ENCODE data around the gene NPDC1.

NPDC1 gene

DNA sequence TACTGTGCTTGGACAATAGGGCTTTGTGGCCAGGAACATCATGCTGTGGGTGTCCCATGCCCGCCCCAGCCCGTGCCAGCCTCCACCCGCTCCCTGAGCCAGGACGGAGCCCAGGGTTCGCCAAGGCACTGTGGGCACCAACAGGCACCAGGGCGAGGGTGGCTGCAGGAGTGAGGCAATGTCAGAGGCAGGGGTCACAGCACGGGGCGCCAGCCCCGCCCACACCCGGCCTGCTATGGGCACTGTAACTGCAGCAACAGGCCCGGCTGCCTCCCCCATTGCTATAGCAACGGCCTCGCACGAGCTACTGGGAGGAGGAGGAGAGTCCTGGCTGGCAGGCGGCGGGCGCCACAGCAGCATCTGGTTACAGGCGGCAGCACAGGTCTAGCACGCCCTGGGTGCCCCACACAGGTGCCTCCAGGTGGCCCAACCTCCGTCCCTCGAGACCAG is 20.4 kb downstream of the NPDC1 start:
- no peak for DNase-seq (ENCODE audit: low read depth)

DNA sequence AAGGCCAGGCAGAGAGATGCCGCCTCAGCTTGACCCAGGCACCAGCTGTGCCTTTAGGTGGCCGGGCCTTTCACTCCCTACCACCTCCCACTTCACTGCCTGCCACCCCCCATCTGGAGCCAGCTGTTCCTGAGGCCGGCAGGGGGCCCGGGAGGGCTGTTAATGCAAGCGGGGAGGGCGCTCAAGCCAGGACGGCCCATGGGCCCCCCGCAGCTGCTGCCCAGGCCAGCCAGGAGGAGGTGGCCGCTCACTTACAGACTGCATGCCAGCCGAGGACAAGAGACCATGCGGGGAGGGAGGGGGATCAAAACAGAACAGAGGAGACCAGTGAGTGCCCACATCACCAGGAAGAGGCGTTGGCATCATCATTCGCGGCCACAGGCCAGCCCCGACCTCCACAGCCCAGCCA is 22.4 kb downstream of the NPDC1 start:
- DNase-seq (ENCODE audit: low read depth): no peak

DNA sequence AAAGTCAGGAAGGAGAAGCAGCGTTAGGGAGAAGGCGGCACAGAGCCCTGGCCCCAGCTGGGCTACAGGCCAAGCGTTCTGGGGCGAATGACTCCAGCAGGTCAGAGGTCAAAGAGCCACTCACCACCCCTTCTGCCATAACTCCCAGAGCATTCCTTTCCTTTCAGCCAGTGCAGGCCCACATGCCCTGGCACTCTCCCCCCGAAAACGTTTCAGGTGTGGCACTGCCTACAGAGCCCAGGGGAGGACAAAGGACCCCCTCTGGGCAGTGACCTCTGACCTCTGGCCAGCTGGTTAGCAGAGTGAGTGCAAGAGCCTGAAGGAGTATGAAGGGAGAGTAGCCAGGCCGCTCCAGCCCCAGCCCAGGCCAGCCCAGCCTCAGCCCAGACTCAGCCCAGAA is 22.8 kb downstream of the NPDC1 start:
- DNase-seq (ENCODE audit: low read depth): no peak

DNA sequence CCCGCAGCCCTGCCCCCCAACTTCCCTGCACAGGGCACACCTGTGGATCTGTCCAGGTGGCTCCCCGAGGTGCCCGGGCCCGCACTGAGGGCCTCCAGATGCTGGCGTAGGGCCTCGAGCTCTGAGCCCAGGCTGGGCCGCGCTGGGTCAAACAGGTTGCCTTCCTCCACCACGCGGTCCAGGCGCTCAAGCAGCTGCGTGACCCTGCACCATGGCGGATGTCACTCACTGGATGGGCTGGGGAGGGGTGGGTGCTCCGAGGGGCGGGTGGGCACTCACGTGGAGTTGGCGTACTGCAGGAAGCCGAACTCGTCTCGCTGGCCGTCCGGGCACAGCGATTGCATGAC is 23.3 kb downstream of the NPDC1 start:
- DNase-seq (ENCODE audit: low read depth): no peak

DNA sequence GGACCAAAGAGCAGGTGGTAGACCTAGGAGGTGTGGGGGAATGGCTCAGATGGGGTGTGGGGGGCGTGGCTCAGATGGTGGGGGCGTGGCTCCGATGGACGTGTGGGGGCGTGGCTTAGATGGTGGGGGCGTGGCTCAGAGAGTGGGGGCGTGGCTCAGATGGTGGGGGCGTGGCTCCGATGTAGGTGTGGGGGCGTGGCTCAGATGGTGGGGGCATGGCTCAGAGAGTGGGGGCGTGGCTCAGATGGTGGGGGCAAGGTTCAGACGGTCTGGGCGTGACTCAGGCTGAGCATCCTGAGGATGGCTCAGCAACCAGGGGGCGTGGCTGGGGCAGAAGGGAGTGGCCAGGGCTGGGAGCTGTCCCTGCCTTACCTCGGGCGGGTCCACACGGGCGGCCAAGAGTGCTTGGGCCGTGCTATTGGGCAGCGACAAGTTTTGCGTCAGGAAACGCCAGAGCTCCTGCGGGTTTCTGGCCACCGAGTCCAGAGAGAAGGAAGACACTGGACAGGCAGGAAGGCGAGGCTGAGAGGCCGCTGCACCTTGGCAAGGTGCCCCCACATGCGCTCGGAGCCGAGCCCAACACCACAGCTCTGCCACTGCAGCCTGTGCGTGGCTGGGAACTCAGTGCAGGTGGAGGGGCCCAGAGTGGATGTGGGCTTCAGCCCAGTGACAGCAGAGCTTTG is 23.9 kb downstream of the NPDC1 start:
- DNase-seq (ENCODE audit: low read depth): no peak

DNA sequence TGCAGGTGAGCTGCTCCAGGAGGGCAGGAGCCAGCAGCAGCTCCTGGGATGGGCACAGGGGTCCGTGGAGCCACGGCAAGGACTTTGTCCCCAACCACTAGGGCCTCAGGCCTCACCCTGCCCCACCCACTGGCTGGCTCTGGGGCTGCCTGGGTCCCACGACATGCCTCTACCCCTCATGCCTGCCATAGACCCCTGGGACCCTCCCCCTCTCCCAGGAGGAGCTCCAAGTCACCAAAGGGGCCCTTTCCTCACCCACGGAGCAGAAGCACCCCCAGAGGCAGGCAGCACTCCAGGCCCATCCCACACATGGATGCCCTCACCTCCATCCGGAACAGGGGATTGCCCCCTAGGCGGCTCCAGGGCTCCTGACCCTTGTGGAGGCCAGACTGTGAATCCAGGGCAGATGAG is 24.4 kb downstream of the NPDC1 start:
- DNase-seq (ENCODE audit: low read depth): no peak

DNA sequence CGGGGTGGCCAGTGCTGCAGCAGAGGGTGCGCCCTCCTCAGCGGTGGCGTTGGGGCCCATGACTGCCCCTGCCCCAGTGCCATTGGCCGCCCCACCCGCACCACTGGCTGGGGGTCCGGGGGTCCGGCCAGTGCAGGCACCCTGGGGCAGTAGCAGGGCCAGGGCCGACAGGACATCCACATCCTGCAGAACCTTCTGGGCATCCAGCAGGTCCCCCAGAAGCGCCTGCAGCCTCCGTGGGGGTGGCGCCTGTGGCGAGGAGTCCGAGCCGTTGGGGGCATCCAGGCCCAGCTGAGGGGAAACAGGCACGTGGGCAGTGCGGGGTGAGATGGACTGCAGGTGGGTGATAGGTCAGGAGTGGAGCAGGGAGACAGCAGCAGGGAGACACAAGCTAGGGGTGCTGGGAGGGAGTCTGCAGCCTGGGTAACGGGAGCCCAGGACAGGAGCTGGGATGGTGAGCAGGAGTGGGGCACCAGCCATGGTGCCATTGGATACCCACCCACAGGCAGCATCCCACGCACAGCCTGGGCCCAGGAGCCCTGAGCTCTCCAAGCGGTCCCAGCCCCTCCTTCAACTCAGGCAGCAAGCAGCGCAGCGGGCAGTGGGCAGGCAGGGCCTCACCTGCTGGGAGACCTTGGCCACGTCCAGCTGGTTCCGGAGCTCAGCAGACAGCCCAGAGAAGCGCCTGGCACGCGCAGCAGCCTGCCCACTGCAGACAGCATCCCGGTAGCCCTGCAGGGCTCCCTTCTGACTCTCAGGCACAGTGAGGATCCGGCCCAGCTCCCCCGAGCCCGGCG is 25.0 kb downstream of the NPDC1 start:
- no peak for DNase-seq (ENCODE audit: low read depth)

DNA sequence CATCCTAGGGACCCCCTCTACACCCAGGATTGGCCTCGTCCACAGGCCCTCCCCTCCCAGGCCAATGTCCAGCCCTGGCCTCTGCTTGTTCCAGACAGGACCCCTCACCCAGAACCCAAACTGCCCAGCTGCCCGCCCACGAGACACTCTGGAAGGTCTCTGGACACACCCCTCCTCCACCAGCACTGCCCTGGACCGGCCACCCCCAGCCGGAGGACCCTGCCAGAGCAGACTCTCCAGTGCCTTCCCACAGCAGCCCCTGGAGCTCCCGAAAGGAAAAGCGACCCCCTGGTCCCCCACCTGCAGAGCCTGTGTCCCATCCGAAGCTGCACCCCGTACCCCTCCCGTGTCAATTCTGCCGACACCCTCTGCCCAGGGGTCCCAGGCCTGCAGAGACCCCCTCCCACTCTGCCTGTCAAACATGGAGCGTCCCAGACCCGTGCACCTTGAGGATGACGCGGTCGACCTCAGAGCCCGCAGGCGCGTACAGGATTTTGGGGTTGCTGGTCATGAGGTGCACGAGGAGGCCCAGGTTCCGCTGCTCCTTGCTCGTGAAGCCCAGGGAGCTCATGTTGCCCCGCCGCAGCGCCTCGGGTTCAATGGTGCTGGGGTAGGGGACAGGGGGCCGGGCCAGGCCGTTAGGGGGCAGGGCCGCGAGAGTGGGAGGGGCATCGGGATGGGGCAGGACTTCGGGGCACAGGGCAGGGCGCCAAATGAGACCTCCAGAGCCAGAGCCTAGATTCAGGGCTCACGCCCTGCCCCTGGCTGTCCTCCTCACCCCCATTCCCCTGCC is 25.9 kb downstream of the NPDC1 start:
- DNase-seq (ENCODE audit: low read depth): no peak

DNA sequence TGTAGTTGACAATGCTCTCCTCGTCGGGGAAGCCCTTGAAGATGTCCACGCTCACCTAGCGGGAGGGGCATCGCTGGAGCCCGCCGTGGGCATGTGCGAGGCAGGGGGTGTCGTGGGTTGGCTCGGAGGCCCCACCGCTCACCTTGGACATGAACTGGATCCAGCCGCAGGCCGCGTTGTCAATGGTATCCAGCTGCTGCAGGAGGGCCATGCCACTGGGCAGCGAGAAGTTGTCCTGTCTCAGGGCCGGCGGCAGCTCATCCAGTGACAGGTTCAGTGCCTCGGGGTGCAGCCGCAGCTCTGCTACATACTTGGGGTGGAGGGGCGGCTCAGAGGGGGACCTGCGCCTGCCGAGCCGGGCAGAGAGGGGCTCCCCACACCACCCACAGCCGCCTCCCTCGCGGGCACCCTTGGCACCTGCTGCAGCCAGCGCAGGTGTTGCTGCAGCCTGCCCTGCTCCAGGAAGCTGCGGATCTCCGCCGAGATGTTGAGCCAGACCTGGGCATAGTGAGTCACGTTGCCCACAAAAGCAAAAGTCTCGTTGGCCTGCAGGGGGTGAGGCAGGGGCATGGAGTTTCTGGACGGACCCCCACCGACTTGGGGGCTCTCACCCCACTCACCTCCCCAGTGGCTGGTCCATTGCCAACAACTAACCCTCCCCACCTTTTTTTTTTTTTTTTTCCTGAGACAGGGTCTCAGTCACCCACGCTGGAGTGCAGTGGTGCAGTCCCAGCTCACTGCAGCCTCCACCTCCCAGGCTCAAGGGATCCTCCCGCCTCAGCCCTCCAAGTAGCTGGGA is 27.0 kb downstream of the NPDC1 start:
- DNase-seq (ENCODE audit: low read depth): no peak

DNA sequence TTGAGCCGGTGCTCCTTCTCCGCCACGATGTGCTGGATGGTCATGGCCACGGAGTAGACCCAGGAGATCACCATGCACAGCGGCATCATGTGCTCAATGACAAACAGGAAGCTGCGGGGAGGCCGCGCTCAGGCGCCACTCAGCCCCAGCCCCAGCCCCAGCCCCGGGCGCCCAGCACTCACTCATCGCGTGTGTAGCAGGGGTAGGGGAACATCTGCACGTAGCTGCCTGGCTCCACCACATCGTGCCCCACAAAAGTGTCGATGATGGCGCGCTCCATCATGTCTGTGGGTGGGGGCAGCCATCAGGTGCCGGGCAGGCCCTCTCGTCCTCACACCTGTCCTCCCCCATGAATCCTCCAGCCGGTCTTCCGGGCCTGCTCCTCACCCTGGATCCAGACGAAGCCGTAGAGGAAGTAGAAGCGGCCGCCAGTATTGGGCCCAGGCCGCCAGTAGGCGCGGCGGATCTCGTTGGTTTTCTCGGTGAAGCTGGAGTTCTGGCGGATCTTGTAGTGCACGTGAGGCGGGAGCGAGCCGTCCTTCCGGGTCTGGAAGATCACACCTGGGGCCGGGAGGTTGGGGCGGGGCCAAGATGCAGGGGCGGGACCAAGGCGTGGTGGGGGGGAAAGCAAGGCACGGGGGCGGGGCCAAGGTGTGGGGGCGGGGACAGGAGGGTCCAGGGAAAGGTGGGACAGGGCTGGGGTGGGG is 28.0 kb downstream of the NPDC1 start:
- DNase-seq (ENCODE audit: low read depth): no peak

DNA sequence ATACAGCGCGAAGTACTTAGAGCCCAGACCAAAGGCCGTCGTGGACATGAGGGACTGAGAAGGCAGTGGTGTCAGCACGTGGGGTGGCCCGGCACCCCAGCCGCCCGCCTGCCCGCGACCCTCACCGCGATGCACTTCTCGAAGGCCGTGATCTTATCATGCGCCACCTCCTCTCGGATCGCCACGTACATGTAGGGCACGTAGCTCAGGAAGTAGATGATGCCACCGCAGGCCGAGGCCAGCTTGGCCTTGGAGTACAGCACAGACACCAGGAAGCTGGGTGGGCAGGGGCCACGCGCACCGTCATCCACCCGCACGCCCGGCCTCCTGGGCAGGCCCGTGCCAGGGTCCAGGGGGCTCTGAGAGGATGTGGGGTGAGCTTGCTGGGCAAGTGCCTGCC is 28.9 kb downstream of the NPDC1 start:
- DNase-seq (ENCODE audit: low read depth): no peak

DNA sequence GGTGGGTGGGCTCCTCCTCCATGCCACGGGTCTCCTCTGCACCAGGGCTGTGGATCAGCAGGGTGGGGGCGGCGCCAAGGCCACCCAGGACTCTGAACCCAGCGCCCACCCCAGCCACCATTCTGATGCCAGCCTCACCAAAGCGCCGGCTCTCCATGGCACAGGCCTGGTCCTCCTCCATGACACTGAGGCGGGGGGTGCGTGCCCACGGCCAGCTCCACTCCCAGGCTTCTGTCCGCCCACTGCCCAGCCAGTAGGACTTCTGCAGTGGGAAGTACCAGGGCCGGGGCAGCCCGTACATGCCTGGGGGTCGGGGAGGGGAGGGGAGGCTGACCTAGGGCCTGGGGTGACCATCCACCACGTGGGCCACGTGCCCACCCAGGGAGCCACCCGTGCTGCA is 29.5 kb downstream of the NPDC1 start:
- no peak for DNase-seq (ENCODE audit: low read depth)

DNA sequence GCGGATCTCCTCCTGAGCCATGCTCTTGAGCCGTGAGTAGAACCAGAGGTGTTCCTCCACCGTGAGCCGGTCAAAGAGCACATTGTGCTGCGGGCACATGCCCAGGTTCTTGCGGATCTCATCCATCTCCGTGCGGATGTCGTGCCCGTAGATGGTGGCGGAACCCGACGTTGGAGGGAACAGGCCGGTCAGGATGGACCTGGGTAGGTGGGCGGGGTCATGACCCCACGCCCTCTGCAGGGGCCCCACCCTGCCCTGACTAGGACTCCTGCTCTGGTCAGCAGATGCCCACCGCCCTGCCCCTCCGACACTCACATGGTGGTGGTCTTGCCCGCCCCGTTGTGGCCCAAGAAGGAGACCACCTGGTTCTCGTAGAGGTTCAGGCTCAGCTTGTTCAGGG is 30.0 kb downstream of the NPDC1 start:
- DNase-seq (ENCODE audit: low read depth): no peak

DNA sequence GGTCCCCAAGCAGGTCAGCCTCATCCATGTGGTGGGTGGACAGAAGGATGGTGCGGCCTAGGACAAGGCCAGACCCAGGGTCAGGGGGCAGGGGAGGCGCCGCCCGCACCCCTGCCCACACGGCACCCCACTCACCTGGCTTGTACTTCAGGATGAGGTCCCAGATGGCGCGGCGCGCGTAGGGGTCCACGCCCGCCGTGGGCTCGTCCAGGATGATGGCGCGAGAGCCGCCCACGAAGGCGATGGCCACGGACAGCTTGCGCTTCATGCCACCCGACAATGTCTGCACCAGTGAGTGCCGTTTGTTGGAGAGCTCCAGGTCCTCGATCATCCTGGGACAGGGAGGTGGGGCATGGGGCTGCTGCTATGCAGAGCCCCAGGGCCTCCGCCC is 30.4 kb downstream of the NPDC1 start:
- DNase-seq (ENCODE audit: low read depth): no peak

DNA sequence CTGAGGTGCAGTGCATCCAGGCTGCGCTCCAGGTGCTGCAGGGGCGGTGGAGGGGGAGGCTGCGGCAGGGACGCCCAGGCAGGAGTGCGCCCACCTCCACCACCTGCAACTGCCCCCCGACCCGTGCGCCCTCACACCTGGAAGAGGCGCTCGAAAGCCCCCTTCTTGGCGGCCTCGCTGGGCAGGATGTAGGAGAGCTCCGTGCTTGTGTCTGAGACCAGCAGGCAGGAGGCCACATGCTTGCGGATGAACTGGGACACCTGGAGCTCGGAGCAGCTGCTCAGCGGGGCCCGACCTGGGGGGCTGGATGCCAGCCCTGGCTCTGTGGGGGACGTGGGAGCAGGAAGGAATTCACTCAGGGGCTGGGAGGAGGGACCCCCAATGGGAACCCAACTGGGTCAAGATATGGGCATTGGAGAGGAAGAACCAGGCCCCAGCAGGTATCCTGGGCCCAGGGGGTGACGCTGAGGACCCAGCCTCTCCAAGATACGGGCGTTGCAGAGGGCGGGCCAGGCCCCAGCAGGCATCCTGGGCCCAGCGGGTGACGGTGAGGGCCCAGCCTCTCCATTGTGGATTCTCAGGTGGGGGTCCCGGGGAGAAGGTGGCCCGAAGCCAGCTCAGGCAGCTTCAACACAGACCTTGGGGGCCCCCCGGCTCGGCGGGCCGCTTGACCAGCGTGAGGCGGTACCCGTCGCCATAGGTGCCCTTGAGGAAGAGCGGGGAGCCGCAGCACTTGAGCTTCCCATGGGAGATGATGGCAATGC is 31.0 kb downstream of the NPDC1 start:
- no peak for DNase-seq (ENCODE audit: low read depth)

DNA sequence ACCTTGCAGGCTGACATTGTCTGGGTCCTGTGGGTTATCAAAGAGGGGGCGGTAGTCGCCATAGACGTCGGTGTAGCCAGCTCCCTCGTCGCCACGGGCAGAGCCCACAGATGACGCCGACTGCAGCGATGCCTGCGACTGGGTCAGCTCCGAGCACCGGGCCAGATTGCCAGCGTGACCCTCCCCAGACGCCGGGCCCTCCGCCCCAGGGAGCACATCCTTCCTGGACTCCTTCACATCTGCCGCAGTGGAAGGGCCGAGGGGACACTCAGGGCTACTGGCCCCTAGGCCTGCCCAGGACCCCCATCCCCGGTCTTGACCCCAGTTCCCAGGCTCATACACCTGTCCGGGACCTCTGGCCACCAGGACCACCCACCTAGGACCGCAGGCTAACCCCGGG is 31.8 kb downstream of the NPDC1 start:
- DNase-seq (ENCODE audit: low read depth): no peak

DNA sequence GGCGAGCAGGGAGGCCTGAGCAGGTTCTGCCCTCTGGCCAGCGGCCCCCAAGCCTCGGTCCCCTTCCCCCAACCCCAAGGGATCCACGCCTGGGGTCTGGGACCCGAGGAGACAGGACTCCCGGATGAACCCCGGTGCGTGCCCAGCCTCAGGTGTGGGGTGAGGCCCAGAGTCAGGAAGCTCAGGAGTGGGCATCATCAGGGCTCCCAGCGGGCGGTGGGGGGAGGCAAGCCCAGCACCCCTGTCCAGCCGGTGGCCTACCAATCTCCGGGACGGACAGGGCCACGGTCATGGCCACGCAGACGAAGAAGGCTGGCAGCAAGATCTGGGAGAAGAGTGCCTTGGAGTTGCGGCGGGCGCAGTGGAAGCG is 32.4 kb downstream of the NPDC1 start:
- no peak for DNase-seq (ENCODE audit: low read depth)

DNA sequence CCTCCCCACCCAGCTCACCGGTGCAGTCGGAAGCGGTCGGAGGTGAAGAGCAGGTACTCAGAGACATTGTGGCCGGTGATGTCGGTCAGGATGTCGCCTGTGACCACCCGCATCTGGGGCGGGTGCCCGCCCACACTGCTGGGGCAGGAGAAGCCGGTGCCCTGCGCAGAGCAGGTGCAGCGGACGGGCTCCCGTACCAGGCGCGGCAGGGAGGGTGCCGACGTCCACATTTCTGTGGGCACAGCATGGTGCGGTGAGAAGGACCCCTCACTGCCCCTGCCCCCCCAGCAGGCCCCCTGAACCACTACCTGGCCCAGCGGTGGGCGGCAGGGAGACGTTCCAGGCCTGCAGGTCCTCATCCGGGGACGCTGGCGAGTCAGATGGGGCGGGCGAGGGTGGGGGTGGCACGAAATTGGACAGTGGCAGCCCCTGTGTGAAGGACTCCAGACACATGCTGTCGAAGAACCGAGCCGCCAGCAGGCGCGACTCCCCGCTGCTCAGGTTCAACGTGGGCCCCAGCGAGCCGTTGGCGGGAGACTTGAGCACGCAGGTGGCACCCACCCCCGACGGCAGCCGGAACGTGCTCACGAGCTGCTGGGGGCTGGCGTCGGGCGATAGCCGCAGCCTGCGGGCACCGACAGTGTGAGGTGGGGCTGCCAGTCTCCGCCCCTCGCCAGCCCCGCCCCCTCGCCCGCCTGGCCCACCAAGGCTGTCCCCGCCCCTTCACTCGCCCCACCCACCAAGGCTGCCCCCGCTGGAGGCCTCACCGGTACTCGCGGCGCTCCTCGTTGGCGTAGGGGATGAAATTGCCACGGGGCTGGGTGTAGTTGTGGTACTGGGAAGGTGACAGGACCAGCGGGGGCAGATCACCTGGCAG is 33.0 kb downstream of the NPDC1 start:
- no peak for DNase-seq (ENCODE audit: low read depth)

DNA sequence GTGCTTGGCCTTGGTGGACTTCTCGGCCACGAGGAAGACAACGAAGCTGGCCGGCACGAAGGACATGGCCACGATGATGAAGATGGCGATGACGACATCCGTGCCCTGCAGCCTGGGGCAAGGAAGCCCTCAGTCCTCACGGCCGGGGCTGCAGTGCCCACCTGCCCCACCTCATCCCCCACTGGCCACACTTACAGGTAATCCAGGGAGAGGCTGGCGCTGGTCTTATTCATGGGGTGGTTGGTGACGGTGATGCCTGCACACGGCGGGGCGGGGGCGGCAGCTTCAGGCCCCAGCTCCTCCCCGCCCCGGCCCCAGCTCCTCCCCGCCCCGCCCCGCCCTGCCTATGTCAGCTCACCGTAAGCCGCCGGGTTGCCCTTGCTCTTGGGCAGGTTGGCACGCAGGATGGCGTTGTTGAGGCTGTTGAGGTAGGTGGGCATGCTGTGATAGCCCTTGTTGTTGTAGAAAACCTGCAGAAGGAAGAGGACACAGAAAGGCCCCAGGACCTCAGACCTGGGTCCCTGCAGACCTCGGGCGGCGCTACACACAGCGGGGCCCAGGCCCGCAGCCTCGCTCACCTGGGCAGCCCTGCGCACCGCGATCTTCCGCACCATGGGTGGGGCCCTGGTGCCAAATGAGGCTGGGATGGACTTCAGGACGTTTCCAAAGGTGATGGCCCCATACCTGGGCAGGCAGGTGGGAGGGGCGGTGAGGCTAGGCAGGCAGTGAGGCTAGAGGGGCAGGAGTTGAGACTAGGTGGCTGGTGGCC is 33.9 kb downstream of the NPDC1 start:
- no peak for DNase-seq (ENCODE audit: low read depth)
